Measurements from ENCODE around the gene FAM20C.
"Not testable (repeated sequence)": the region's sequence is repeated elsewhere in the genome, so short reads cannot be mapped to it uniquely, and the experiment has no call there.

The FAM20C gene

GRCh38 chr7:234051-234707 is 41.8 kb downstream of the FAM20C start:
- Mint-ChIP-seq H3K4me3 (no peak overlapping the region), H3K9me3 (peaks cover 0 to 2% of the 10 kb centered on the region in 2 donors), H3K36me3 (peaks cover 0 to 3% of the 10 kb centered on the region in 2 donors), H3K27me3 (peaks cover 5 to 8% of the 10 kb centered on the region in 2 donors), H3K4me1 (peaks cover 0 to 2% of the 10 kb centered on the region in 2 donors), H3K27ac (no peak overlapping the region)
- no peak for DNase-seq
- ATAC-seq (replicated peaks), result no peak

DNA sequence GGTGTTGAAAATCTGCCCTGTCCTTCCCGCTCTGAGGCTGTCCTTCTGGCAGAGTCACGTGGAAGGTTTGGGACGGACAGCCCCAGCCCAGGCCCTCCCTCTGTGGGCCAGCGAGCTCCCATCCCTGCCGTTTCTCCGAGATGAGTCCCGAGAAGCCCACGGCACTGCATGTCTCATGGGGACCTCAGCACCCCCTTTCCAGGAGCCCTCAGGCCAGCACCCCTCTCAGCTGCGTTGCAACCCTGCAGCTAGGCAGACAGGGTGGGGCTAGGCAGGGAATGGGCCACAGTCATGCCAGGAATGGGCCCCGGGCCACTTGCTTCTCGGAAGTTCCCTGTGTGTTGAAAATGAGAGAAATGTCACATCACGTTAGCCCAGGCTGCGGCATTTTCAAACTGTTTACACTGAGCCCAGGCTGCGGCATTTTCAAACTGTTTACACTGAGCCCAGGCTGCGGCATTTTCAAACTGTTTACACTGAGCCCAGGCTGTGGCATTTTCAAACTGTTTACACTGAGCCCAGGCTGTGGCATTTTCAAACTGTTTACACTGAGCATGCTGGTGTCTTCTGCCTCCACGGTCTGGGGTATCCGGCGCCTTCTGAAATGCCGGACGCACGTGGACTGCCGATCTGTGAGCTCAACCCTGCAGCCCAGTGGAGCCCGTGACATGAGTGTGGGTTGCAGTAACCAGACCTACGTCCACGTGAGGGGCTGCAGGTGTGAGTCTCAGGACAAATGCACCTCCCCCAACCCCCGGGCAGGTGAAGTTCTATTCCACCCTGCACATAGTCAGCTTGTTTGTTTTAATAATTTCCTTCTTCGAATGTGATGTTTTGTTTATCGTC is 42.6 kb downstream of the FAM20C start:
- H3K36me3 Mint-ChIP-seq, result peaks cover 0 to 3% of the 10 kb centered on the region in 2 donors
- H3K9me3 Mint-ChIP-seq, result peaks cover 0 to 2% of the 10 kb centered on the region in 2 donors
- DNase-seq (no peak), ATAC-seq (replicated peaks) (no peak)
- H3K27me3 Mint-ChIP-seq, result peaks cover under 1 to 5% of the 10 kb centered on the region in 2 donors
- H3K4me3 Mint-ChIP-seq, result no peak overlapping the region
- peaks cover 0 to 2% of the 10 kb centered on the region in 2 donors for H3K4me1 Mint-ChIP-seq
- H3K27ac Mint-ChIP-seq, result no peak overlapping the region

- no peak overlapping the region for H3K27ac Mint-ChIP-seq
- peaks cover 0 to 2% of the 10 kb centered on the region in 2 donors for H3K9me3 Mint-ChIP-seq
- H3K4me3 Mint-ChIP-seq, result no peak overlapping the region
- no peak for ATAC-seq (replicated peaks)
- H3K27me3 Mint-ChIP-seq, result peaks cover 0 to 3% of the 10 kb centered on the region in 2 donors
- H3K4me1 Mint-ChIP-seq, result peaks cover 0 to 2% of the 10 kb centered on the region in 2 donors
- H3K36me3 Mint-ChIP-seq, result peaks cover 0 to 2% of the 10 kb centered on the region in 2 donors
- DNase-seq, result no peak
These were observed 43.4 kb downstream of the FAM20C start for GRCh38 chr7:235576-236395.

DNA sequence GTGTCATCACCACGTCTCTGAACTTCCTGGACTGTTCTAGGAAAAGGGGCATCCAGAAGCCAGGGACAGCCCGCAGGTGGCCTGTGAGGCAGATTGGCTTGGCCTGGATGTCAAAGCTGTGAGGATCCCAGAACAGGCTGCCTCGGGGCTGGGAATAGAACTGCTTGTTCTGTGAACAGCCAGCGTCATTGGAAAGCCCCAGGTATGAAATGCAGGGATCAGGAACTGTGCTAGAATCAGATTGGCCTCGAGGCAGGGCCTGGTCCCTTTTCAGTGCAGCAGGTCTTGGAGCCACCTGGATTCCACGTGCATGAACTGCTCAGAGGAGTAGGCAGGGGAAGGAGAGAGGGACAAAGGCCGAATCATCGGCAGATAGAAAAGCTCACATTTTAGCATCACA is 44.6 kb downstream of the FAM20C start:
- Mint-ChIP-seq H3K36me3 (no peaks in the 10 kb centered on the region), H3K4me1 (no peaks in the 10 kb centered on the region), H3K27ac (no peak overlapping the region), H3K4me3 (no peak overlapping the region), H3K27me3 (no peaks in the 10 kb centered on the region), H3K9me3 (no peaks in the 10 kb centered on the region)
- ATAC-seq (replicated peaks), result no peak
- DNase-seq, result no peak

GRCh38 chr7:237385-237784 is 45.0 kb downstream of the FAM20C start:
- Mint-ChIP-seq H3K4me3 (no peak overlapping the region), H3K36me3 (no peaks in the 10 kb centered on the region), H3K27ac (no peak overlapping the region), H3K27me3 (no peaks in the 10 kb centered on the region), H3K4me1 (no peaks in the 10 kb centered on the region), H3K9me3 (no peaks in the 10 kb centered on the region)
- DNase-seq, result no peak
- ATAC-seq (replicated peaks), result no peak

DNA sequence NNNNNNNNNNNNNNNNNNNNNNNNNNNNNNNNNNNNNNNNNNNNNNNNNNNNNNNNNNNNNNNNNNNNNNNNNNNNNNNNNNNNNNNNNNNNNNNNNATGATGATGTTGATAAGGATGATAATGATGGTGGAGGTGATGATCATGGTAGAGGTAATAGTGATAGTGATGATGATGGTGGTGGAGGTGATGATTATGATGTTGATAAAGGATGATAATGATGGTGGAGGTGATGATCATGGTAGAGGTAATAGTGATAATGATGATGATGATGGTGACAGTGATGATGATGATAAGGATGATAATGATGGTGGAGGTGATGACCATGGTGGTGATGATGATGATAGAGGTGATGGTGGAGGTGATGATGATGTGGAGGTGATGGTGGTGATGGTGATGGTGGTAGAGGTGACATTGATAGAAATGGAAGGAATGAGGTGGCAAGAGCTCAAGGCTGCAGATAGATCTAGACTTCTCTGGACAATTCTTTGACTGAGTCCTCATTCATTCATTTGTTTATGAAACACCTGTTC is 47.8 kb downstream of the FAM20C start:
- Mint-ChIP-seq H3K4me3 (no peak overlapping the region), H3K9me3 (no peaks in the 10 kb centered on the region), H3K27me3 (no peaks in the 10 kb centered on the region), H3K27ac (no peak overlapping the region), H3K36me3 (no peaks in the 10 kb centered on the region), H3K4me1 (no peaks in the 10 kb centered on the region)
- no peak for ATAC-seq (replicated peaks)
- no peak for DNase-seq

- H3K4me3 Mint-ChIP-seq, result no peak overlapping the region
- peak; percentile 54 to 56 for ATAC-seq (replicated peaks)
- H3K9me3 Mint-ChIP-seq, result no peaks in the 10 kb centered on the region
These were observed 48.6 kb downstream of the FAM20C start for GRCh38 chr7:240887-241421.

DNA sequence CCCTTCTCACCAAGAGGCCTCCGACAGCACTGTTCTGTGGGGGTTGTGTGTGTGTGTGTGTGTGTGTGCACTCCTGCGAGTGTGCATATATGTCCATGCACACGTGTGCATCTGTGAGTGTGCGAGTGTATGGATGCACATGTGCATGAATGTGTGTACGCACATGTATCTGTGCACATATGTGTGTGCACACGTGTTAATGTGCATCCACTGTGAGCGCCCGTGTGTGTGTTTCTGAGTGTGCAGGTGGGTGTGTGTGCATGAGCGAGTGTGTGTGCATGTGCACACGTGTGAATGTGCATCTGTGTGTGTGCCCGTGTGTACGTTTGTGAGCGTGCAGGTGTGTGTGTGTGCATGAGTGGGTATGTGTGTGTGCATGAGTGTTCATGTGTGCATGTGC is 49.1 kb downstream of the FAM20C start:
- Mint-ChIP-seq H3K4me1 (no peaks in the 10 kb centered on the region), H3K9me3 (no peaks in the 10 kb centered on the region), H3K27ac (no peak overlapping the region), H3K36me3 (no peaks in the 10 kb centered on the region), H3K27me3 (peaks cover 0 to 2% of the 10 kb centered on the region in 2 donors), H3K4me3 (no peak overlapping the region)
- DNase-seq (no peak), ATAC-seq (replicated peaks) (no peak)

More at GRCh38 chr7:240887-241421, 48.6 kb downstream of the FAM20C start:
- Mint-ChIP-seq H3K4me1 (no peaks in the 10 kb centered on the region), H3K27me3 (no peaks in the 10 kb centered on the region), H3K27ac (no peak overlapping the region), H3K36me3 (no peaks in the 10 kb centered on the region)
- no peak for DNase-seq

GRCh38 chr7:242826-243579 is 50.6 kb downstream of the FAM20C start:
- H3K27me3 Mint-ChIP-seq; DNase-seq; H3K27ac Mint-ChIP-seq; ATAC-seq (replicated peaks); H3K9me3 Mint-ChIP-seq; H3K4me3 Mint-ChIP-seq; H3K4me1 Mint-ChIP-seq; H3K36me3 Mint-ChIP-seq: not testable (repeated sequence)

- H3K4me1 Mint-ChIP-seq; H3K36me3 Mint-ChIP-seq; ATAC-seq (replicated peaks); H3K4me3 Mint-ChIP-seq; H3K9me3 Mint-ChIP-seq; DNase-seq; H3K27me3 Mint-ChIP-seq; H3K27ac Mint-ChIP-seq: not testable (repeated sequence)
These were observed 51.2 kb downstream of the FAM20C start for GRCh38 chr7:243580-243978.

- H3K27ac Mint-ChIP-seq, result no peak overlapping the region
- no peaks in the 10 kb centered on the region for H3K9me3 Mint-ChIP-seq
- no peak for ATAC-seq (replicated peaks)
- H3K4me1 Mint-ChIP-seq, result no peaks in the 10 kb centered on the region
- H3K4me3 Mint-ChIP-seq, result no peak overlapping the region
- H3K27me3 Mint-ChIP-seq, result peaks cover 0 to 3% of the 10 kb centered on the region in 2 donors
- DNase-seq, result no peak
- no peaks in the 10 kb centered on the region for H3K36me3 Mint-ChIP-seq
These were observed 52.6 kb downstream of the FAM20C start for GRCh38 chr7:244974-245373.

GRCh38 chr7:245574-246295 is 53.4 kb downstream of the FAM20C start:
- ATAC-seq (replicated peaks) (no peak), DNase-seq (no peak)
- no peak overlapping the region for H3K27ac Mint-ChIP-seq
- no peaks in the 10 kb centered on the region for H3K4me1 Mint-ChIP-seq
- H3K27me3 Mint-ChIP-seq, result peaks cover 0 to 3% of the 10 kb centered on the region in 2 donors
- no peaks in the 10 kb centered on the region for H3K9me3 Mint-ChIP-seq
- H3K36me3 Mint-ChIP-seq, result no peaks in the 10 kb centered on the region
- no peak overlapping the region for H3K4me3 Mint-ChIP-seq

DNA sequence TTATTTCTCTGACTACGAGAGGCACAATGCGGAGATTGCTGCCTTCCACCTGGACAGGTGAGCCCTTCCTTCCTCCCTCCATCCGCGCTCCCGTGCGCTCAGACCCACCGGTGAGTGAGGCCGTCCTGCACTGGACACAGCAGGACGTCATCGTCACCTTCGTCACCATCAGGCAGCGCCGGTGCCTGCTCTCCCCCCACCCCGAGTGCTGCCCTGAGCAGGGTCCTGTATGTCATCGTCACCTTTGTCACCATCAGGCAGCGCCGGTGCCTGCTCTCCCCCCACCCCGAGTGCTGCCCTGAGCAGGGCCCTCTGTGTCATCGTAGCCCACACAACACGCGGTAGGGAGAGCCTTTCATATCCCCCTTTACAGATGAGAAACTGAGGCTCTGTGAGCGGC is 54.1 kb downstream of the FAM20C start:
- no peak overlapping the region for H3K4me3 Mint-ChIP-seq
- DNase-seq (no peak), ATAC-seq (replicated peaks) (no peak)
- H3K4me1 Mint-ChIP-seq, result no peaks in the 10 kb centered on the region
- no peaks in the 10 kb centered on the region for H3K36me3 Mint-ChIP-seq
- H3K27me3 Mint-ChIP-seq, result peaks cover 0 to 3% of the 10 kb centered on the region in 2 donors
- H3K9me3 Mint-ChIP-seq, result no peaks in the 10 kb centered on the region
- no peak overlapping the region for H3K27ac Mint-ChIP-seq

Measured in stimulated activated naive B cell treated with anti-CD40 and anti-IgM and Interleukin-4, amounts not matched to agents 10 μg/mL and 1 μg/mL and 100 μg/mL, for 72 hours (primary cell).